ENCODE measurements around the gene MGAT4D. TPM values are rescaled to one million over a fixed set of nuclear protein-coding genes. Genes with fewer than 3 reads are reported as not detected.

The MGAT4D gene
- total RNA-seq, 1 experiment from 2014 or later: not detected

DNA sequence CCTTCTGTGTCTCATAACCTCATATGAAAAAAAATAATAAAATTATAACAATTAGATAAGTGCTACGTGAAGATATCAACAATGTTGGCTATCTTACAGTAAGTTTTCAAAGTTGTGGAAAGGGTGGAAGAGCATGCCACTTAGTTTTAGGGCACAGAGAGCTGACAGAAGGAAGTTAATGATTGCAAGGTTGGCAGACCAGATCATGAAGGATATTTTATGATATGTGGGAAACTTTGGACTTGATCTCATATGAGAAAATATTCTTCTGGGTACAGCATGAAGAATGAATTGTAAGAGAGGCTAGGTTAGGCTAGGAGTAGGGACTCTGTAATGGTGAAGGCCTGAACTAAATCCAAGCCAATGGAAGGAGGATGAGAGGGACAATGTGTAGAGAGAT is 34.5 kb downstream of the MGAT4D start:
- H3K36me3 ChIP-seq (ENCODE audit: control insufficient read depth in 1 of 2, insufficient read depth in 2 of 2, low read length in 2 of 2): no peaks in the 10 kb centered on the region
- H3K4me3 ChIP-seq (replicated peaks in 1 of 2; ENCODE audit: low read depth in 1 of 2, low read length in 2 of 2): no peak overlapping the region
- no peaks in the 10 kb centered on the region for H3K9me2 ChIP-seq (ENCODE audit: insufficient read depth)
- TF ChIP-seq, protein P1, sequence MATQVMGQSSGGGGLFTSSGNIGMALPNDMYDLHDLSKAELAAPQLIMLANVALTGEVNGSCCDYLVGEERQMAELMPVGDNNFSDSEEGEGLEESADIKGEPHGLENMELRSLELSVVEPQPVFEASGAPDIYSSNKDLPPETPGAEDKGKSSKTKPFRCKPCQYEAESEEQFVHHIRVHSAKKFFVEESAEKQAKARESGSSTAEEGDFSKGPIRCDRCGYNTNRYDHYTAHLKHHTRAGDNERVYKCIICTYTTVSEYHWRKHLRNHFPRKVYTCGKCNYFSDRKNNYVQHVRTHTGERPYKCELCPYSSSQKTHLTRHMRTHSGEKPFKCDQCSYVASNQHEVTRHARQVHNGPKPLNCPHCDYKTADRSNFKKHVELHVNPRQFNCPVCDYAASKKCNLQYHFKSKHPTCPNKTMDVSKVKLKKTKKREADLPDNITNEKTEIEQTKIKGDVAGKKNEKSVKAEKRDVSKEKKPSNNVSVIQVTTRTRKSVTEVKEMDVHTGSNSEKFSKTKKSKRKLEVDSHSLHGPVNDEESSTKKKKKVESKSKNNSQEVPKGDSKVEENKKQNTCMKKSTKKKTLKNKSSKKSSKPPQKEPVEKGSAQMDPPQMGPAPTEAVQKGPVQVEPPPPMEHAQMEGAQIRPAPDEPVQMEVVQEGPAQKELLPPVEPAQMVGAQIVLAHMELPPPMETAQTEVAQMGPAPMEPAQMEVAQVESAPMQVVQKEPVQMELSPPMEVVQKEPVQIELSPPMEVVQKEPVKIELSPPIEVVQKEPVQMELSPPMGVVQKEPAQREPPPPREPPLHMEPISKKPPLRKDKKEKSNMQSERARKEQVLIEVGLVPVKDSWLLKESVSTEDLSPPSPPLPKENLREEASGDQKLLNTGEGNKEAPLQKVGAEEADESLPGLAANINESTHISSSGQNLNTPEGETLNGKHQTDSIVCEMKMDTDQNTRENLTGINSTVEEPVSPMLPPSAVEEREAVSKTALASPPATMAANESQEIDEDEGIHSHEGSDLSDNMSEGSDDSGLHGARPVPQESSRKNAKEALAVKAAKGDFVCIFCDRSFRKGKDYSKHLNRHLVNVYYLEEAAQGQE (IDR thresholded peaks at IDR 0.05; ENCODE audit: low read depth): no peak
- TF ChIP-seq, protein P2, sequence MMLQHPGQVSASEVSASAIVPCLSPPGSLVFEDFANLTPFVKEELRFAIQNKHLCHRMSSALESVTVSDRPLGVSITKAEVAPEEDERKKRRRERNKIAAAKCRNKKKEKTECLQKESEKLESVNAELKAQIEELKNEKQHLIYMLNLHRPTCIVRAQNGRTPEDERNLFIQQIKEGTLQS (IDR thresholded peaks at IDR 0.05): no peak
- no peak for TF ChIP-seq CEBPB (IDR thresholded peaks at IDR 0.05; ENCODE audit: low read depth)
- TF ChIP-seq SRF (IDR thresholded peaks at IDR 0.05; ENCODE audit: low read depth): no peak
- TF ChIP-seq, protein P3, sequence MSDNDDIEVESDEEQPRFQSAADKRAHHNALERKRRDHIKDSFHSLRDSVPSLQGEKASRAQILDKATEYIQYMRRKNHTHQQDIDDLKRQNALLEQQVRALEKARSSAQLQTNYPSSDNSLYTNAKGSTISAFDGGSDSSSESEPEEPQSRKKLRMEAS (IDR thresholded peaks at IDR 0.05): no peak
- TF ChIP-seq CBX3 (IDR thresholded peaks at IDR 0.05; ENCODE audit: low read depth): no peak
- no peak for TF ChIP-seq YY1 (IDR thresholded peaks at IDR 0.05; ENCODE audit: extremely low read depth, insufficient replicate concordance, low read depth, low read length)
- no peak for TF ChIP-seq POLR2A (IDR thresholded peaks at IDR 0.05; ENCODE audit: borderline replicate concordance, extremely low read depth, insufficient read depth, insufficient read length)
- TF ChIP-seq FOSL1 (IDR thresholded peaks at IDR 0.05; ENCODE audit: low read depth): no peak
- TF ChIP-seq, protein P4, sequence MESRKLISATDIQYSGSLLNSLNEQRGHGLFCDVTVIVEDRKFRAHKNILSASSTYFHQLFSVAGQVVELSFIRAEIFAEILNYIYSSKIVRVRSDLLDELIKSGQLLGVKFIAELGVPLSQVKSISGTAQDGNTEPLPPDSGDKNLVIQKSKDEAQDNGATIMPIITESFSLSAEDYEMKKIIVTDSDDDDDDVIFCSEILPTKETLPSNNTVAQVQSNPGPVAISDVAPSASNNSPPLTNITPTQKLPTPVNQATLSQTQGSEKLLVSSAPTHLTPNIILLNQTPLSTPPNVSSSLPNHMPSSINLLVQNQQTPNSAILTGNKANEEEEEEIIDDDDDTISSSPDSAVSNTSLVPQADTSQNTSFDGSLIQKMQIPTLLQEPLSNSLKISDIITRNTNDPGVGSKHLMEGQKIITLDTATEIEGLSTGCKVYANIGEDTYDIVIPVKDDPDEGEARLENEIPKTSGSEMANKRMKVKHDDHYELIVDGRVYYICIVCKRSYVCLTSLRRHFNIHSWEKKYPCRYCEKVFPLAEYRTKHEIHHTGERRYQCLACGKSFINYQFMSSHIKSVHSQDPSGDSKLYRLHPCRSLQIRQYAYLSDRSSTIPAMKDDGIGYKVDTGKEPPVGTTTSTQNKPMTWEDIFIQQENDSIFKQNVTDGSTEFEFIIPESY (IDR thresholded peaks at IDR 0.05; ENCODE audit: extremely low read depth, insufficient replicate concordance, low read length): no peak
- no peak for TF ChIP-seq ELF1 (IDR thresholded peaks at IDR 0.05; ENCODE audit: borderline replicate concordance, low read depth)
- TF ChIP-seq SP1 (IDR thresholded peaks at IDR 0.05; ENCODE audit: low read depth): no peak
- no peak for TF ChIP-seq EGR1 (IDR thresholded peaks at IDR 0.05; ENCODE audit: low read depth)
- TF ChIP-seq SIN3A (IDR thresholded peaks at IDR 0.05; ENCODE audit: low read depth): no peak
- TF ChIP-seq, protein P5, sequence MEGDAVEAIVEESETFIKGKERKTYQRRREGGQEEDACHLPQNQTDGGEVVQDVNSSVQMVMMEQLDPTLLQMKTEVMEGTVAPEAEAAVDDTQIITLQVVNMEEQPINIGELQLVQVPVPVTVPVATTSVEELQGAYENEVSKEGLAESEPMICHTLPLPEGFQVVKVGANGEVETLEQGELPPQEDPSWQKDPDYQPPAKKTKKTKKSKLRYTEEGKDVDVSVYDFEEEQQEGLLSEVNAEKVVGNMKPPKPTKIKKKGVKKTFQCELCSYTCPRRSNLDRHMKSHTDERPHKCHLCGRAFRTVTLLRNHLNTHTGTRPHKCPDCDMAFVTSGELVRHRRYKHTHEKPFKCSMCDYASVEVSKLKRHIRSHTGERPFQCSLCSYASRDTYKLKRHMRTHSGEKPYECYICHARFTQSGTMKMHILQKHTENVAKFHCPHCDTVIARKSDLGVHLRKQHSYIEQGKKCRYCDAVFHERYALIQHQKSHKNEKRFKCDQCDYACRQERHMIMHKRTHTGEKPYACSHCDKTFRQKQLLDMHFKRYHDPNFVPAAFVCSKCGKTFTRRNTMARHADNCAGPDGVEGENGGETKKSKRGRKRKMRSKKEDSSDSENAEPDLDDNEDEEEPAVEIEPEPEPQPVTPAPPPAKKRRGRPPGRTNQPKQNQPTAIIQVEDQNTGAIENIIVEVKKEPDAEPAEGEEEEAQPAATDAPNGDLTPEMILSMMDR (IDR thresholded peaks at IDR 0.05 in 2 of 3, conservative IDR thresholded peaks at IDR 0.05 in 1 of 3; ENCODE audit: borderline replicate concordance in 1 of 3, insufficient read depth in 1 of 3, low read depth in 2 of 3, low read length in 2 of 3): no peak
- ChIA-PET CTCF (no interaction called here), POLR2A (no interaction called here), RAD21 (ENCODE audit: low non-redundant PET in 1 of 2, low total read pairs in 2 of 2, uncharacterized antibody in 2 of 2, unreplicated experiment in 2 of 2) (no interaction called here)
- no peak overlapping the region for H3K27ac ChIP-seq (ENCODE audit: low read depth, low read length)
- no peaks in the 10 kb centered on the region for H3K27me3 ChIP-seq (ENCODE audit: insufficient read depth, low read length)
- no peak overlapping the region for H3K4me2 ChIP-seq (ENCODE audit: low read length)
- no peaks in the 10 kb centered on the region for H3K9me3 ChIP-seq (ENCODE audit: control insufficient read depth in 1 of 2, insufficient read depth in 1 of 2, low read depth in 1 of 2, low read length in 2 of 2)
- intact Hi-C loops (cut with micrococcal nuclease): no loop called here
- no peaks in the 10 kb centered on the region for H3K4me1 ChIP-seq (ENCODE audit: control insufficient read depth in 1 of 2, insufficient read depth in 2 of 2, low read length in 2 of 2)
- H2AFZ ChIP-seq (ENCODE audit: low read depth, low read length, poor library complexity, severe bottlenecking): no peak overlapping the region
- H3K9ac ChIP-seq (ENCODE audit: low read length): no peak overlapping the region
- DNase-seq (ENCODE audit: low read depth, low spot score): no peak
- H3K79me2 ChIP-seq (ENCODE audit: insufficient read depth, low read length): no peaks in the 10 kb centered on the region
- ATAC-seq: no peak
- no TSS peak for BruUV-seq (replicated peaks)
- no peaks in the 10 kb centered on the region for H4K20me1 ChIP-seq (ENCODE audit: insufficient read depth)

Measured in HCT116 (cell line).